C4-2B (cell line): Measurements from ENCODE around the gene CTU2.

ENCODE experiments used
- H3K27ac ChIP-seq: fragments of 450-650 bp; 2 replicates; pipeline ENCODE4 v1.5.1; 2017
- ZFX ChIP-seq: fragments of 450-650 bp; IDR thresholded peaks from 2 replicates; pipeline ENCODE4 v1.6.1; 2017
- TF ChIP-seq, protein P1 (sequence below): fragments of 450-650 bp; conservative IDR thresholded peaks from 2 replicates; pipeline ENCODE4 v1.5.1; 2017; ENCODE audit warnings: mild to moderate bottlenecking

The CTU2 gene

DNA sequence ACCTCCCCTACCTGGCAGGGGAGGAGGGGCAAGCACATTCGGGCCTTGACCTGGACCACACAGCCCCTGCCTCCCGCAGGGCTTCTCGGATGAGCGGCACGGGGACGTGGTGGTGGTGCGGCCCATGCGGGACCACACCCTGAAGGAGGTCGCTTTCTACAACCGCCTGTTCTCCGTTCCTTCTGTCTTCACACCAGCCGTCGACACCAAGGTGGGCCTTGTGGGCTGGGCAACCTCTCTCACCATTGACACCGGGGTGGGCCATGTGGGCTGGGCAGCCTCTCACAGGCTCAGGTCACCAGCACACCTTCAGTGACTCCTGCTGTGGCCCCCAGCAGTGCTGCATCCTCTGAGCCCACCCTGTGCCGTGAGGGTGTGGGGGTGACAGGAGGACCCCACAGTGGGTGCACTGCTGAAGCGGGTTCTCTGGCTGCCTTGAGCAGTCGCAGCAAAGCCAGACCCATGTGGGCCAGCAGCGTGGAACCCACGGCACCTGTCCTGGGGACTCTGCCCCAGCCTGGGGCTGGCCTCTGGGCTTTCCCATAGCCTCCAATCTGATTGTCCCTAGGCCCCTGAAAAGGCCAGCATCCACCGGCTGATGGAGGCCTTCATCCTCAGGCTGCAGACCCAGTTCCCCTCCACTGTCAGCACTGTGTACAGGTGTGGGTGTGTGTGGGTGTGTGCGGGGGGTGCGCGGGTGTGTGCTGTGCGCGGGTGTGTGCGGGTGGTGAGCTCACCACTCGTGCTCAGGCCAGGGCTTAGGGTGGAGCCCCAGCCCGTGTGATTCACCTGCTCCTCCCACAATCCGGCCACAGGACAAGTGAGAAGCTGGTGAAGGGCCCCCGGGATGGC, 7.5 kb downstream of the CTU2 start:
- no peak for TF ChIP-seq ZFX
- TF ChIP-seq, protein P1, sequence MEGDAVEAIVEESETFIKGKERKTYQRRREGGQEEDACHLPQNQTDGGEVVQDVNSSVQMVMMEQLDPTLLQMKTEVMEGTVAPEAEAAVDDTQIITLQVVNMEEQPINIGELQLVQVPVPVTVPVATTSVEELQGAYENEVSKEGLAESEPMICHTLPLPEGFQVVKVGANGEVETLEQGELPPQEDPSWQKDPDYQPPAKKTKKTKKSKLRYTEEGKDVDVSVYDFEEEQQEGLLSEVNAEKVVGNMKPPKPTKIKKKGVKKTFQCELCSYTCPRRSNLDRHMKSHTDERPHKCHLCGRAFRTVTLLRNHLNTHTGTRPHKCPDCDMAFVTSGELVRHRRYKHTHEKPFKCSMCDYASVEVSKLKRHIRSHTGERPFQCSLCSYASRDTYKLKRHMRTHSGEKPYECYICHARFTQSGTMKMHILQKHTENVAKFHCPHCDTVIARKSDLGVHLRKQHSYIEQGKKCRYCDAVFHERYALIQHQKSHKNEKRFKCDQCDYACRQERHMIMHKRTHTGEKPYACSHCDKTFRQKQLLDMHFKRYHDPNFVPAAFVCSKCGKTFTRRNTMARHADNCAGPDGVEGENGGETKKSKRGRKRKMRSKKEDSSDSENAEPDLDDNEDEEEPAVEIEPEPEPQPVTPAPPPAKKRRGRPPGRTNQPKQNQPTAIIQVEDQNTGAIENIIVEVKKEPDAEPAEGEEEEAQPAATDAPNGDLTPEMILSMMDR: no peak
- no peak overlapping the region for H3K27ac ChIP-seq

- TF ChIP-seq, protein P1: no peak
- no peak for TF ChIP-seq ZFX
- H3K27ac ChIP-seq: no peak overlapping the region
Measured at GRCh38 chr16:88714420-88715302, 8.4 kb downstream of the CTU2 start.

DNA sequence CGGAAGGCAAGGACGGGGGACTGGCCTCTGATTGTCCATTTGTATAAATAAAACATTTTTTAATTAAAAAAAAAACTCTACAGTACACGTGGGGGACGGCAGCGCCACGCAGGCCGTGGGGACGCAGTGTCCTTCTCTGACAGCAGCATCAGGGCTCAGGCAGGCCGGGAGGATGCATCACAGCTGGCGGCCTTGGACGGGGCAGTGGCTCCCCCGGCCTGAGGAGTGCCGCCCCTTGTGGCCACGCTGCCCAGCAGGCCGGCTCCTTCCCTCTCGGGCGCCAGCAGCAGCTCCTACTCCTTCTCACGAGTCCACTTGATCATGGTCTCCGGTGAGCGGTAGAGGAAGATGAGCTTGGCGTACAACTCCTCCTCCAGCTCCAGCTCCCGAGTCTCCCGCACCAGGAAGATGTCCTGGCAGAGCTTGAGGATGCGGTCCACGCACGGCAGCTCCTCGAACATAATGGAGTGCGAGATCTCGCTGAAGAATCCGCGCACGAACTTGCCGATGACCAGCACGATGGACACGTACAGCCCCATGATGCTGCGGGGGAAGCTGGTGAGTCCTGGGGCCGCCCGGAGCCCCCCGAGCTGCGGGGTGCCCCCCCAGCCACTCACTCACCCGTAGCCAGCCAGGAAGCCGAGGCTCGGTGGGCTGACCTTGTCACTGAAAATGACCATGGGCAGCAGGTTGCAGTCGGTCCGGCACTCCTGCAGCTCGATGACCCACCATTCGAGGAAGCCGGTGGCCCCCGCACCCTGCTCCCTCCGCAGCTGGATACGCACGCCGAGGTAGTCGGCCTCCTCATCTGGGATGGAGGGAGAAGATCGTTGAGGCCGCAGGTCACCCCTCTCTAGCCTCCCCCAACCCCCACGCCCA, 9.2 kb downstream of the CTU2 start:
- H3K27ac ChIP-seq: no peak overlapping the region
- TF ChIP-seq ZFX: no peak
- TF ChIP-seq, protein P1: no peak

DNA sequence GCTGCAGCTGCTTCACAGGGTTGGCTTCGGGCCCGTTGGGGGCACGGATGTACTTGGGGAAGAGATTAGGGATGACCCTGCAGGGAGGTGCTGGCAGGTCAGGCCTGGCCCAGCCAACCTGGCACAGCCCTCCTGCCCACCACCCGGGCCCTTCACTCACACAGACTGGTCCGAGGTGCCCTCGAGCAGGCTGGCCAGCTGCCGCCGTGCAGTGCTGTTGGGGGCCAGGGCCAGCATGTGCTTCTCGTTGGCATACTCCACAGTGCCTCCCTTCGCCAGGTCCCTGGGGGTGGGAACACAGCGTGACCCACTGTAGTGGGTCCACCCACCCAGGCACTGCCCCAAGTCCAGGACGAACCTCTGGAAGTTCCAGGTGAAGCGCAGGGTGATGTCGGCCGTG, 9.9 kb downstream of the CTU2 start:
- TF ChIP-seq, protein P1: no peak
- TF ChIP-seq ZFX: no peak
- H3K27ac ChIP-seq: no peak overlapping the region

DNA sequence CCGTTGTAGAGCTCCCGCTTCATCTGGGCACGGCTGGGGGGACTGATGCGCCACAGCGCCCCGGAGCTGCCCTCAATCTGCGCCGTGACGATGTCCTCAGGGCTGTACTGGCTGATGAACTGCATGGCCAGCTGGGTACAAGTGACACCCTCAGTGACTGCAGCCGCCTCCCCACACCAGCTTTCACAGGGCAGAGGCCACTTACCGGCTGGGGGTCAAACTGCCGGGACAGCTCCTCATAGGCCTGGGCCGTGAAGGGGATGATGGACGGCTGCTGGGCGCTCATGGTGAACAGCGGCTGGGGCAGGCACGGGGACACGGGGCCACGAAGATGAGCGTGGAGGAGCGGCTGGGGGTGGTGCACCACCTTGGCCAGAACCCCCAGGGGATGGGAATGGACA, 10.3 kb downstream of the CTU2 start:
- no peak overlapping the region for H3K27ac ChIP-seq
- no peak for TF ChIP-seq ZFX
- TF ChIP-seq, protein P1: no peak

GRCh38 chr16:88718178-88718577, 11.9 kb downstream of the CTU2 start:
- H3K27ac ChIP-seq: no peak overlapping the region
- no peak for TF ChIP-seq ZFX
- TF ChIP-seq, protein P1: no peak
